ENCODE measurements around the gene PMPCA.

The PMPCA gene

GRCh38 chr9:136380381-136380780, 30.1 kb upstream of the PMPCA start:
- Mint-ChIP-seq H3K27ac (no peak overlapping the region), H3K27me3 (no peaks in the 10 kb centered on the region), H3K36me3 (peaks cover 10% of the 10 kb centered on the region), H3K4me1 (ENCODE audit: low read depth) (peaks cover 9% of the 10 kb centered on the region), H3K4me3 (no peak overlapping the region), H3K9me3 (ENCODE audit: low read depth) (no peaks in the 10 kb centered on the region)

- Mint-ChIP-seq H3K27me3 (no peaks in the 10 kb centered on the region), H3K9me3 (ENCODE audit: low read depth) (no peaks in the 10 kb centered on the region), H3K4me1 (ENCODE audit: low read depth) (peaks cover 19% of the 10 kb centered on the region), H3K27ac (no peak overlapping the region), H3K36me3 (peaks cover 10% of the 10 kb centered on the region), H3K4me3 (no peak overlapping the region)
These were observed 29.1 kb upstream of the PMPCA start for GRCh38 chr9:136381311-136381710.

- Mint-ChIP-seq H3K4me3 (no peak overlapping the region), H3K36me3 (peaks cover 10% of the 10 kb centered on the region), H3K9me3 (ENCODE audit: low read depth) (no peaks in the 10 kb centered on the region), H3K27ac (no peak overlapping the region), H3K4me1 (ENCODE audit: low read depth) (peaks cover 19% of the 10 kb centered on the region), H3K27me3 (no peaks in the 10 kb centered on the region)
These were observed 28.4 kb upstream of the PMPCA start for GRCh38 chr9:136381966-136382513.

- no peaks in the 10 kb centered on the region for H3K9me3 Mint-ChIP-seq (ENCODE audit: low read depth)
- peaks cover 14% of the 10 kb centered on the region for H3K36me3 Mint-ChIP-seq
These were observed 27.0 kb upstream of the PMPCA start for GRCh38 chr9:136383436-136383835.

GRCh38 chr9:136385015-136385414, 25.4 kb upstream of the PMPCA start:
- no peaks in the 10 kb centered on the region for H3K27me3 Mint-ChIP-seq
- H3K4me1 Mint-ChIP-seq (ENCODE audit: low read depth) = peaks cover 19% of the 10 kb centered on the region
- peaks cover 16% of the 10 kb centered on the region for H3K36me3 Mint-ChIP-seq
- no peaks in the 10 kb centered on the region for H3K9me3 Mint-ChIP-seq (ENCODE audit: low read depth)
- peak overlapping the region; percentile 43 for H3K27ac Mint-ChIP-seq
- H3K4me3 Mint-ChIP-seq = peak overlapping the region; percentile 25

More at GRCh38 chr9:136383436-136383835, 27.0 kb upstream of the PMPCA start:
- no peak overlapping the region for H3K27ac Mint-ChIP-seq
- no peaks in the 10 kb centered on the region for H3K27me3 Mint-ChIP-seq
- peaks cover 19% of the 10 kb centered on the region for H3K4me1 Mint-ChIP-seq (ENCODE audit: low read depth)
- H3K4me3 Mint-ChIP-seq = no peak overlapping the region

GRCh38 chr9:136386018-136386417, 24.4 kb upstream of the PMPCA start:
- no peaks in the 10 kb centered on the region for H3K27me3 Mint-ChIP-seq
- no peaks in the 10 kb centered on the region for H3K9me3 Mint-ChIP-seq (ENCODE audit: low read depth)
- no peak overlapping the region for H3K27ac Mint-ChIP-seq
- H3K4me3 Mint-ChIP-seq = no peak overlapping the region
- H3K36me3 Mint-ChIP-seq = peaks cover 16% of the 10 kb centered on the region
- H3K4me1 Mint-ChIP-seq (ENCODE audit: low read depth) = peaks cover 19% of the 10 kb centered on the region

GRCh38 chr9:136387217-136387616, 23.2 kb upstream of the PMPCA start:
- peaks cover 19% of the 10 kb centered on the region for H3K4me1 Mint-ChIP-seq (ENCODE audit: low read depth)
- no peaks in the 10 kb centered on the region for H3K9me3 Mint-ChIP-seq (ENCODE audit: low read depth)
- H3K36me3 Mint-ChIP-seq = peaks cover 20% of the 10 kb centered on the region
- no peaks in the 10 kb centered on the region for H3K27me3 Mint-ChIP-seq
- H3K4me3 Mint-ChIP-seq = no peak overlapping the region
- H3K27ac Mint-ChIP-seq = no peak overlapping the region

GRCh38 chr9:136389396-136389795, 21.1 kb upstream of the PMPCA start:
- Mint-ChIP-seq H3K27ac (no peak overlapping the region), H3K36me3 (peaks cover 17% of the 10 kb centered on the region), H3K9me3 (ENCODE audit: low read depth) (no peaks in the 10 kb centered on the region), H3K4me1 (ENCODE audit: low read depth) (peaks cover 19% of the 10 kb centered on the region), H3K27me3 (no peaks in the 10 kb centered on the region), H3K4me3 (no peak overlapping the region)

- Mint-ChIP-seq H3K4me3 (no peak overlapping the region), H3K4me1 (ENCODE audit: low read depth) (no peaks in the 10 kb centered on the region), H3K27me3 (no peaks in the 10 kb centered on the region), H3K27ac (no peak overlapping the region), H3K9me3 (ENCODE audit: low read depth) (no peaks in the 10 kb centered on the region), H3K36me3 (peaks cover 10% of the 10 kb centered on the region)
These were observed 18.5 kb upstream of the PMPCA start for GRCh38 chr9:136391737-136392537.

- no peaks in the 10 kb centered on the region for H3K4me1 Mint-ChIP-seq (ENCODE audit: low read depth)
- H3K4me3 Mint-ChIP-seq = no peak overlapping the region
- H3K9me3 Mint-ChIP-seq (ENCODE audit: low read depth) = no peaks in the 10 kb centered on the region
- no peaks in the 10 kb centered on the region for H3K27me3 Mint-ChIP-seq
- no peak overlapping the region for H3K27ac Mint-ChIP-seq
- peaks cover 7% of the 10 kb centered on the region for H3K36me3 Mint-ChIP-seq
These were observed 17.7 kb upstream of the PMPCA start for GRCh38 chr9:136392538-136393449.

GRCh38 chr9:136393531-136393930, 16.9 kb upstream of the PMPCA start:
- H3K27ac Mint-ChIP-seq = no peak overlapping the region
- no peak overlapping the region for H3K4me3 Mint-ChIP-seq
- peaks cover 5% of the 10 kb centered on the region for H3K36me3 Mint-ChIP-seq
- no peaks in the 10 kb centered on the region for H3K27me3 Mint-ChIP-seq
- peaks cover 4% of the 10 kb centered on the region for H3K4me1 Mint-ChIP-seq (ENCODE audit: low read depth)
- no peaks in the 10 kb centered on the region for H3K9me3 Mint-ChIP-seq (ENCODE audit: low read depth)

GRCh38 chr9:136394312-136395019, 16.0 kb upstream of the PMPCA start:
- no peak overlapping the region for H3K4me3 Mint-ChIP-seq
- no peak overlapping the region for H3K27ac Mint-ChIP-seq
- no peaks in the 10 kb centered on the region for H3K27me3 Mint-ChIP-seq
- no peaks in the 10 kb centered on the region for H3K9me3 Mint-ChIP-seq (ENCODE audit: low read depth)
- peaks cover 8% of the 10 kb centered on the region for H3K36me3 Mint-ChIP-seq
- peaks cover 12% of the 10 kb centered on the region for H3K4me1 Mint-ChIP-seq (ENCODE audit: low read depth)

- Mint-ChIP-seq H3K4me1 (ENCODE audit: low read depth) (peaks cover 12% of the 10 kb centered on the region), H3K4me3 (no peak overlapping the region), H3K27ac (no peak overlapping the region), H3K27me3 (no peaks in the 10 kb centered on the region), H3K36me3 (peaks cover 8% of the 10 kb centered on the region), H3K9me3 (ENCODE audit: low read depth) (no peaks in the 10 kb centered on the region)
These were observed 15.5 kb upstream of the PMPCA start for GRCh38 chr9:136395020-136395340.

GRCh38 chr9:136395345-136396218, 14.9 kb upstream of the PMPCA start:
- Mint-ChIP-seq H3K4me3 (no peak overlapping the region), H3K36me3 (peaks cover 8% of the 10 kb centered on the region), H3K4me1 (ENCODE audit: low read depth) (peaks cover 12% of the 10 kb centered on the region), H3K9me3 (ENCODE audit: low read depth) (no peaks in the 10 kb centered on the region), H3K27ac (no peak overlapping the region), H3K27me3 (no peaks in the 10 kb centered on the region)

Measured in activated naive CD8-positive, alpha-beta T cell (primary cell).